Measurements from ENCODE around the gene WIZ. TPM values are rescaled to one million over a fixed set of nuclear protein-coding genes. Genes with fewer than 3 reads are reported as not detected.
A peak's percentile ranks its signal among the peaks of the same experiment; 100 is the strongest.

Gene WIZ
- total RNA-seq, 4 donors from 2014 or later = 23.0 to 48.5 (median 29.6) TPM

DNA sequence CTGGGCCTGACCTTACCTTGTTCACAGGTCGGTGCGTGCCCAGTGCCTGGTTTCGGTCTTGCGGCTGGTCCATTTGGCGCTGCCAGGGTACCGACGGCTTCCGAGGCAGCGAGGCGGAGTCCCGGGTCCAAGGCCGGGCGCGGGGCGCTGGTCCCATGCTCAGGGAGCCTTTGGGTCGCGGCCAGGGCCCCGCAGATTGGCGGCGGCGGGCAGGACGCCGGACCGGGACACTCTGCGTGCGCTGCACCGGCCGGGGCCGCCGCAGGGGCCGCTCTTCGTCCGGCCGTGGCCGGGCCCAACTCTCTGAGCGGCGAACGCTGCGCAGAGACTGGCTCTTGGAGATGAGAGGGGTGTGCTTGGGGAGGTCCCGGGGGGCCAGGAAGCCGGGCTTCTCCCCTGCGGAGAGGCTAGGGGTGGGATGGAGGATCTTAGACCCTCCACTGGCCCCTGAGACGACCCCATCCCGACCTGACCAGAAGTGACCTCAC is 3.4 kb upstream of the WIZ start:
- Histone ChIP-seq H3K4me1 (peaks cover 16 to 36% of the 10 kb centered on the region in 2 donors), H3K9me3 (no peaks in the 10 kb centered on the region), H3K36me3 (no peaks in the 10 kb centered on the region), H3K4me3 (replicated peaks in 1 of 3) (peak overlapping the region in 1 of 3 donors; percentile 25), H3K27me3 (peaks cover 9% of the 10 kb centered on the region), H3K27ac (peak overlapping the region in 1 of 3 donors; percentile 26)
- intact Hi-C loops (cut with DNase I) = no loop called here
- DNase-seq = peak in 1 of 2 donors; percentile 22
- TF ChIP-seq POLR2A (IDR thresholded peaks at IDR 0.05) = no peak
- TF ChIP-seq, protein P1, sequence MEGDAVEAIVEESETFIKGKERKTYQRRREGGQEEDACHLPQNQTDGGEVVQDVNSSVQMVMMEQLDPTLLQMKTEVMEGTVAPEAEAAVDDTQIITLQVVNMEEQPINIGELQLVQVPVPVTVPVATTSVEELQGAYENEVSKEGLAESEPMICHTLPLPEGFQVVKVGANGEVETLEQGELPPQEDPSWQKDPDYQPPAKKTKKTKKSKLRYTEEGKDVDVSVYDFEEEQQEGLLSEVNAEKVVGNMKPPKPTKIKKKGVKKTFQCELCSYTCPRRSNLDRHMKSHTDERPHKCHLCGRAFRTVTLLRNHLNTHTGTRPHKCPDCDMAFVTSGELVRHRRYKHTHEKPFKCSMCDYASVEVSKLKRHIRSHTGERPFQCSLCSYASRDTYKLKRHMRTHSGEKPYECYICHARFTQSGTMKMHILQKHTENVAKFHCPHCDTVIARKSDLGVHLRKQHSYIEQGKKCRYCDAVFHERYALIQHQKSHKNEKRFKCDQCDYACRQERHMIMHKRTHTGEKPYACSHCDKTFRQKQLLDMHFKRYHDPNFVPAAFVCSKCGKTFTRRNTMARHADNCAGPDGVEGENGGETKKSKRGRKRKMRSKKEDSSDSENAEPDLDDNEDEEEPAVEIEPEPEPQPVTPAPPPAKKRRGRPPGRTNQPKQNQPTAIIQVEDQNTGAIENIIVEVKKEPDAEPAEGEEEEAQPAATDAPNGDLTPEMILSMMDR (IDR thresholded peaks at IDR 0.05) = peak in 3 of 6 experiments; percentile 17 to 47 (median 27)
- WGBS, 2 donors = 12 to 19% methylated on average over 5 of the region's 44 CpGs

DNA sequence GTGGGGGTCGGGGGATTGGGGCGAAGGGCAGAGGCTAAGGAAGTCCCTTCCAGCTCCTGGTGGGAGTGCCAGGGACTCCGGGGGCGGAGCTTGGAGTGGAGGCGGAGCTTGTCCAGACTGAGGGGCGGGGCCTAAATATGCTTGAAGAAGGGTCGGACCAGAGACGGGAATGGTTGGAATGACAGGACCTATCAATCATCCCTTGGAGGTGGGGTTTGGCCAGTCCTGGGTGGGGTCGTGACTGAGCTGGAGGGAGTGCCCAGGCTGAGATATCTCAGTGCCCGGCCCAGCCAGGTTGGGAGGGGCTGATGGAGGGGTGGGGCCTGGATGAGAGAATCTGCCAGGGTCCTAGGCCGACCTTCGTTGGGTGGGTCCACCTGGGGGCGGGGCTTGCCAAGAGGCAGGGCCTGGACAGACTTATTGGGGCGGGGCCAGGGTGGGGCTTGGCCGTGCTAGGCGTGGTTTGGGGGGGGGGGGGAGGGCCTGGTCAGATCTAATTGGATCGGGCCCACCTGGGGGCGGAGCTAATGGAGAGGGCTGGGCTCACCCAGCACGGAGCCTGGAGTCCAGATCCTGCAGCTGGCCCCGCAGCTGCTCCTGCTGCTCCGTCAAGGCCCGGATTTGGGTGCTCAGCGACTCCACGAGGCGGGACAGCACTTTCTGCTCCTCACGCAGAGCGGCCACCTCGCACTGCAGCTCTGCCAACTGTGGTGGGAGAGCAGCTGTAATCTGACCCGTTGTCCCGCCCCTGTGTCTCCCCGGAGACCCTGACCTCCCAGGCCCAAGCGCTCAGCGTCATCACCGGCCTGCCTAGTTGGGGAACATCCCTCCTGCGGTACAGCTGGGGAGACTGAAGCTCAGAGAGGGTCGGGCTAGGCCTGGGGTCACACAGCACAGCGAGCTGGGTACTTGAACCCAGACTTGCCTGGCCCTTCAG is 2.6 kb upstream of the WIZ start:
- H3K9me3 ChIP-seq = no peaks in the 10 kb centered on the region
- peak; percentile 78 to 81 for DNase-seq
- 18 to 21% methylated on average over 28 to 29 of the region's 37 CpGs for WGBS, 2 donors
- peak overlapping the region in 2 of 3 donors; percentile 6 to 26 for H3K27ac ChIP-seq
- TF ChIP-seq, protein P1 (IDR thresholded peaks at IDR 0.05) = no peak
- TF ChIP-seq POLR2A (IDR thresholded peaks at IDR 0.05) = peak in 1 of 2 donors; percentile 64
- H3K4me3 ChIP-seq (replicated peaks in 1 of 3) = peak overlapping the region in 1 of 3 donors; percentile 25
- peaks cover 9% of the 10 kb centered on the region for H3K27me3 ChIP-seq
- intact Hi-C loops (cut with DNase I) = no loop called here
- peaks cover 16 to 30% of the 10 kb centered on the region in 2 donors for H3K4me1 ChIP-seq
- H3K36me3 ChIP-seq = no peaks in the 10 kb centered on the region

DNA sequence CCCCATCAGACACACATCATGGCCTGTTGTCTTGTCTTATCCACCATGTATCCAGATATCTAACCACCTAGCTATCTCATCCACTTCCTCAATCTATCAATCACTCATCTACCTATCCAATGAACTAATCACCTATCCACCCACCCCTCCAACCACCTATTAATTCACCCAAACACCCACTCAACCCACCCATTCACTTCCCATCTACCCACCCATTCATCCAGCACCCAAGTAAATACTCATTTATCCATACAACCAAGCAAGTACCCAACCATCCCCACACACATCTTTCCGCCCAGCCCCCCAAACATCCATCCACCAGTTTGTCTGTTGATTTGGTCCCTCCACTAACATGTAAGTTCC is 753 bp upstream of the WIZ start:
- Histone ChIP-seq H3K4me1 (peaks cover 16 to 22% of the 10 kb centered on the region in 2 donors), H3K27me3 (no peaks in the 10 kb centered on the region), H3K9me3 (no peaks in the 10 kb centered on the region), H3K4me3 (replicated peaks in 1 of 3) (no peak overlapping the region), H3K27ac (peak overlapping the region in 1 of 3 donors; percentile 68), H3K36me3 (no peaks in the 10 kb centered on the region)
- intact Hi-C loops (cut with DNase I) = no loop called here
- WGBS, 2 donors = 88 to 94% methylated on average over 1 of the region's 1 CpG
- no peak for TF ChIP-seq POLR2A (IDR thresholded peaks at IDR 0.05)
- TF ChIP-seq, protein P1 (IDR thresholded peaks at IDR 0.05) = no peak
- no peak for DNase-seq

DNA sequence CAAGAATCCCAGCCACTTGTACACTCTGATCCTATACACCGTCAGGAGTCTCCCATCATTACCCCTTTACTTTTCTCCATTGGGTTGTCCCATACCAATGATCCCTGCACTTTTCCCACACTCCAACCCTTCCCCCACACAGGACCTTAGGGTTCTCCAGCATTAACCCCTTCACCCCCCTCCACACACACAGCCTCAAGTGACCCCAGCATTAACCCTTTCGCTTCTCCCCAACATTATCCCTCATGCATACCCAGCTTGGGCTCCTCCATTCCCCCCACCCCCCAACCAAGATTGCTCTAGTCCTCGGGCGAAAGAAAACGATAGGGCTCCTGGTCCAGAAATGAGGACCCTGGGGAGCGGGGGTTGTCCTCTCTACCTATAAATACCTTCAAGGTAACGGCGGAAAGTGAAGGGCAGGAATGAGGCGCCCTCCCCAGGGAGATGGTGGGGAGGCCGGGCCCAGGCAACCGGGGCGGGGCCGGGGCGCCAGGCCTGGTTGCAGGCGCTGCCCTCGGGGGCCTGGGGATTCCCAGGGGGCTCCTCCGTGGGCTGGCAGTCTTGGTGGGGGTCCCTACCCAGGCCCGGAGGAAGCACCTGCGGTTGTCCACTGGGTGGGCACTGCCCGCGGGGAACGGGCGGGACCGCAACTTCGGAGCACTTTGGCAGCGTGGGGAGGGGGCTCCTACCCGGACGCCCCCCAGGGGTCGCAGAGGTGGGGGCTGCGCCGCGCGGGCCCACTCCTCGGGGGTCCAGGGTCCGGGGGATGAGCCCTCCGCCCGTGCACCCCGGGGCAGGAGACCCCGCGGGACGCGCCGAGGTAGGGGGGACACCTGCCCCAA is 757 bp downstream of the WIZ start:
- Histone ChIP-seq H3K4me1 (peaks cover 16 to 22% of the 10 kb centered on the region in 2 donors), H3K36me3 (no peaks in the 10 kb centered on the region), H3K27me3 (no peaks in the 10 kb centered on the region), H3K9me3 (no peaks in the 10 kb centered on the region), H3K4me3 (replicated peaks in 1 of 3) (peak overlapping the region in 2 of 3 donors; percentile 35 to 80), H3K27ac (peak overlapping the region; percentile 32 to 74 (median 73))
- no peak for TF ChIP-seq POLR2A (IDR thresholded peaks at IDR 0.05)
- TF ChIP-seq, protein P1 (IDR thresholded peaks at IDR 0.05) = no peak
- peak in 1 of 2 donors; percentile 30 for DNase-seq
- intact Hi-C loops (cut with DNase I) = loop anchor here (2.0 kb wide), 1 partner anchor 16 kb away; no protein-coding TSS in a partner anchor
- 7 to 12% methylated on average over 9 to 18 of the region's 43 CpGs for WGBS, 2 donors
